Activated T-cell treated with anti-CD3 and anti-CD28 coated beads, Interleukin-2, amount 50 U/mL, for 24 hours (primary cell): ENCODE data around the gene WSB2.

Experiments
- DNase-seq: peaks from one replicate; pipeline ENCODE4 v3.0.0-alpha.2; 2020
- H3K27ac Mint-ChIP-seq: 2 replicates; pipeline ENCODE4 v1.8.0; 2020; ENCODE audit warnings: mild to moderate bottlenecking, mixed read lengths
- H3K27me3 Mint-ChIP-seq: 2 replicates; pipeline ENCODE4 v1.8.0; 2020; ENCODE audit warnings: mixed read lengths
- H3K36me3 Mint-ChIP-seq: 2 replicates; pipeline ENCODE4 v1.8.0; 2020; ENCODE audit warnings: low read depth, mixed read lengths
- H3K4me1 Mint-ChIP-seq: 2 replicates; pipeline ENCODE4 v1.8.0; 2020; ENCODE audit warnings: low read depth, mixed read lengths
- H3K4me3 Mint-ChIP-seq: 2 replicates; pipeline ENCODE4 v1.8.0; 2020; ENCODE audit warnings: mild to moderate bottlenecking, moderate library complexity, mixed read lengths
- H3K9me3 Mint-ChIP-seq: 2 replicates; pipeline ENCODE4 v1.8.0; 2020; ENCODE audit warnings: mixed read lengths

Gene WSB2

GRCh38 chr12:118055144-118055557 lies 5.8 kb downstream of the WSB2 start:
- no peak overlapping the region for H3K4me3 Mint-ChIP-seq
- H3K27me3 Mint-ChIP-seq, result no peaks in the 10 kb centered on the region
- H3K36me3 Mint-ChIP-seq, result peaks cover 49% of the 10 kb centered on the region
- DNase-seq, result peak; percentile 78
- H3K9me3 Mint-ChIP-seq, result no peaks in the 10 kb centered on the region
- peak overlapping the region; percentile 74 for H3K27ac Mint-ChIP-seq
- peaks cover 63% of the 10 kb centered on the region for H3K4me1 Mint-ChIP-seq

DNA sequence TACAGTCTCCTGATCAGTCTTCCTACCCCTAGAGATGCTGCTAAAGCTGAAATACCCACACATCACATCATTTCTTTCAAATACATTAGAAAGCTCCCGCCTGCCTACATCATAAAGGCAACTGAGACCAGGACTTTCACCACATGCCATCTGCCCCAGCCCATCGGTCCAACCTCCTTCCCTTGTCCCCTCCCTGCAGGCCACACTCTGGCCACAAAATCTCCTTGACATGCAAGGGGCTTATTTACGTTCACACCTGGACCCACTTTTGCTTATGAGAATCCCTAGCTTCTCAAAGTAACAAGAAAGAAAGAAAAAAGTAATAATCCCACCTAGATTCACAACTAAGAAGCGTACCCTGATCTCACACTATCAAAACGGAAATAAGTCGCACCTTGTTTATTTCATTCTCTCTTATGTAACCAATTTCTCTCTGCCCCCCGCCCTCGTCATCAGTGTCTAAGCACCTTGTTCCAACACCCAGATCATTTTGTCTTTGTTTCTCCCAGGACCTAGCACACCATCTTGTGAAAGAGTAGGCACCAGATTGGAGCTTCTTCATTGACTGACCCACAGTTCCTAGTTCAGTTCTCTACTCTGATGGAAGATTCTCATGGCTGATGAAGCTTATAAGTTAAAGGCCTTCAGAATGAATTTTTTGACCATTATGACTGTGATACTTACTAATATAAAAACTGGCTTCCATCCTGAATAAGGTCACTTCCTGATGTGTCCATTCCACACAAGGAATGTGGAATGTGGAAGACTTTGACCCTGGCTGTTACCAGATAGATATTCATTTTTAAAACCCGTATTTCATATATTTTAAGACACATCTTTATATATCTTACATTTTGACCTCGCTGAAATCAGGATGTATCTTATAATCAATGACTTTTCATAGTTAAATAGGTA lies 7.7 kb downstream of the WSB2 start:
- H3K9me3 Mint-ChIP-seq, result no peaks in the 10 kb centered on the region
- DNase-seq, result no peak
- H3K36me3 Mint-ChIP-seq, result peaks cover 55% of the 10 kb centered on the region
- peaks cover 54% of the 10 kb centered on the region for H3K4me1 Mint-ChIP-seq
- no peak overlapping the region for H3K4me3 Mint-ChIP-seq
- H3K27ac Mint-ChIP-seq, result peak overlapping the region; percentile 84
- H3K27me3 Mint-ChIP-seq, result no peaks in the 10 kb centered on the region

- no peaks in the 10 kb centered on the region for H3K27me3 Mint-ChIP-seq
- DNase-seq, result no peak
- peak overlapping the region; percentile 84 for H3K27ac Mint-ChIP-seq
- no peaks in the 10 kb centered on the region for H3K9me3 Mint-ChIP-seq
- peaks cover 58% of the 10 kb centered on the region for H3K36me3 Mint-ChIP-seq
- peaks cover 52% of the 10 kb centered on the region for H3K4me1 Mint-ChIP-seq
- peak overlapping the region; percentile 39 for H3K4me3 Mint-ChIP-seq
Measured at GRCh38 chr12:118052324-118053070, 8.5 kb downstream of the WSB2 start.

DNA sequence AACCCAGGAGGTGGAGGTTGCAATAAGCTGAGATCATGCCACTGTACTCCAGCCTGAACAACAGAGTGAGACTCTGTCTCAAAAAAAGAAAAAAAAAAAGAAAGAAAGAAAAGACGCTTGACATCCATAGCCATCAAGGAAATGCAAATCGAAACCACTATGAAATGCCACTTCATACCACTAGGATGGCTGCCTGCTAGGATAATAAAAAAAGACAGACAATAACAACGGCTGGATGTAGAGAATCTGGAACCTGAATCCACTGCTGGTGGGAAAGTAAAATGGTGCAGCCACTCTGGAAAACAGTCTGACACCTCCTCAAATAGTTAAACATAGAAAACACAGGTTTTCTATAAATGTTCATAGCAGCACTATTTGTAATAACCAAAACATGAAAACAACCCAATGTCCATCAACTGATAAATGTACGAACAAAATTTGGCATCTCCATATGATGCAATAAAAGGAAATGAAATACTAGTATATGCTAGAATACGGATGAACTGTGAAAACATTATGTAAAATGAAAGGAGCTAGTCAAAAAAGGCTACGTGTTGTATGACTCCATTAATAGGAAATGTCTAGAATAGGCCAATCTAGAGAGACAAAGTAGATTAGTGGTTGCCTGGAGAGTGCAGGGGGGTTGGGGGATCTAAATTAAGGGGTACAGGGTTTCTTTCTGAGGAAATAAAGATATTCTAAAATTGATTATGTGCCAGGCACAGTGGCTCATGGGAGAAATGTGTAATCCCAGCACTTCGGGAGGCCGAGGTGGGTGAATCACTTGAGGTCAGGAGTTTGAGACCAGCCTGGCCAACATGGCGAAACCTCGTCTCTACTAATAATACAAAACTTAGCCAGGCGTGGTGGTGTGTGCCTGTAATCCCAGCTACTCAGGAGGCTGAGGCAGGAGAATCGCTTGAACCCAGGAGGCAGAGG lies 9.7 kb downstream of the WSB2 start:
- no peaks in the 10 kb centered on the region for H3K9me3 Mint-ChIP-seq
- no peak overlapping the region for H3K4me3 Mint-ChIP-seq
- H3K4me1 Mint-ChIP-seq, result peaks cover 56% of the 10 kb centered on the region
- H3K36me3 Mint-ChIP-seq, result peaks cover 66% of the 10 kb centered on the region
- no peaks in the 10 kb centered on the region for H3K27me3 Mint-ChIP-seq
- DNase-seq, result no peak
- H3K27ac Mint-ChIP-seq, result peak overlapping the region; percentile 84

DNA sequence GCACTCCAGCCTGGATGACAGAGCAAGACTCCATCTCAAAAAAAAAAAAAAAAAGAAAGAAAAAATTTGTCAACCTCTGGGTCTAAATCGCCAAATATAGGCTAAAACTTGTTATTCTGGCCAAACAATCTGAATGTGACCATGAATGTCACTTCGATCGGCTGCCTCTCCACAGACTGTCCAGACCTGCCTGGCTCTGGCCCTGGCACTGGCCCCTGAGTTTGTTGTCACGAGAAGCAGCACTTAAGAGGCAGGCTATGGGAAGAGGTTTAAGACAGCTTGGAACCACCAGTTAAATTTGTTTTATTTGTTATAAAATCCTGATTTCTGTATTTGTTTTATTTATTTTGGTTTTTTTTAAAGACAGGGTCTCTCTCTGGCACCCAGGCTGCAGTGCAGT lies 14.5 kb downstream of the WSB2 start:
- Mint-ChIP-seq H3K36me3 (peaks cover 91% of the 10 kb centered on the region), H3K4me3 (no peak overlapping the region), H3K4me1 (peaks cover 66% of the 10 kb centered on the region), H3K27me3 (no peaks in the 10 kb centered on the region), H3K9me3 (no peaks in the 10 kb centered on the region), H3K27ac (peak overlapping the region; percentile 97)
- DNase-seq, result no peak

DNA sequence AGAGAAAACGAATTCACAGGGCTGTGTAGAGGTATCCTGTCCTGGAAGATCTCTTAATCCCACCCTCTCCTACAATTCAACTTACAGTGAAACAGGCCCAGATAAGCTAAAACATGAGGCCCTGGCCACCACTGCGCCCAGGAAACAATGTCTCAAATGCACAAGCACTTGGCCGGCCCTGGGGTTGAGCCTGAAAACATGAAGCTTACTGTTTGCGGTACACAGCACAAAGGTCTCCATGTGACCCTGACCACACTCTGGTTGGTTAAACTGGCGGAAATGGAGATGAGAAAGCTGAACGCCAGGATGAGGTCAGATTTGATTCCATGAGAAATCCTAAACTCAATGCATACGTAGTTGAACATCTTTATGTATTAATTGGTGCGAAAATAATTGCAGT lies 16.4 kb downstream of the WSB2 start:
- Mint-ChIP-seq H3K9me3 (no peaks in the 10 kb centered on the region), H3K36me3 (peaks cover 88% of the 10 kb centered on the region), H3K4me1 (peaks cover 66% of the 10 kb centered on the region), H3K4me3 (peak overlapping the region; percentile 28), H3K27ac (peak overlapping the region; percentile 97), H3K27me3 (no peaks in the 10 kb centered on the region)
- DNase-seq, result no peak

- H3K27ac Mint-ChIP-seq, result peak overlapping the region; percentile 97
- no peaks in the 10 kb centered on the region for H3K27me3 Mint-ChIP-seq
- DNase-seq, result no peak
- peaks cover 87% of the 10 kb centered on the region for H3K36me3 Mint-ChIP-seq
- no peaks in the 10 kb centered on the region for H3K9me3 Mint-ChIP-seq
- peaks cover 67% of the 10 kb centered on the region for H3K4me1 Mint-ChIP-seq
- peak overlapping the region; percentile 28 for H3K4me3 Mint-ChIP-seq
Measured at GRCh38 chr12:118044075-118044474, 16.9 kb downstream of the WSB2 start.

- Mint-ChIP-seq H3K4me1 (peaks cover 73% of the 10 kb centered on the region), H3K9me3 (no peaks in the 10 kb centered on the region), H3K36me3 (peaks cover 92% of the 10 kb centered on the region), H3K4me3 (no peak overlapping the region), H3K27ac (peak overlapping the region; percentile 97), H3K27me3 (no peaks in the 10 kb centered on the region)
- DNase-seq, result no peak
Measured at GRCh38 chr12:118042091-118042490, 18.9 kb downstream of the WSB2 start.

DNA sequence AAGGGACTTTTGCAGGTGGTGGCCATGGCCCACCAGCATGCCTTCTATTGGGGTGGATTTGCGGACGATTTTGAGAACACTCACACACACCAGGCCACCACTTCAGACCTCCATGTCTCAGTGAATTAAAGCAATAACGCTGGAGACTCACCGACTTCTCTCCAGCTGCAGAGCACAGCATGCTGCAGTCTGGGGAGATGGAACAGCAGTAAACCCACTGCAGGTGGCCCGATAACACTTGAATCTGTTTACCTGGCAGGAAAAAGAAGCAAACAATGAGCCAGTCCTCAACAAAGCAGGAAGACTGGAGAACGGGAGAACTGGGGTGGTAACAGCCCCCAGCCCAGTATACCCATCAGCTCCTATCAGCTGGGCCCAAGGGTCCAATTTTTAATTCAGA lies 22.8 kb downstream of the WSB2 start:
- no peak for DNase-seq
- Mint-ChIP-seq H3K9me3 (no peaks in the 10 kb centered on the region), H3K36me3 (peaks cover 95% of the 10 kb centered on the region), H3K27ac (peak overlapping the region; percentile 86), H3K4me3 (no peak overlapping the region), H3K27me3 (no peaks in the 10 kb centered on the region), H3K4me1 (peaks cover 76% of the 10 kb centered on the region)

GRCh38 chr12:118036672-118037411 lies 24.1 kb downstream of the WSB2 start:
- peak overlapping the region; percentile 98 for H3K27ac Mint-ChIP-seq
- no peaks in the 10 kb centered on the region for H3K27me3 Mint-ChIP-seq
- no peak for DNase-seq
- H3K36me3 Mint-ChIP-seq, result peaks cover 95% of the 10 kb centered on the region
- H3K4me3 Mint-ChIP-seq, result no peak overlapping the region
- no peaks in the 10 kb centered on the region for H3K9me3 Mint-ChIP-seq
- H3K4me1 Mint-ChIP-seq, result peaks cover 73% of the 10 kb centered on the region

DNA sequence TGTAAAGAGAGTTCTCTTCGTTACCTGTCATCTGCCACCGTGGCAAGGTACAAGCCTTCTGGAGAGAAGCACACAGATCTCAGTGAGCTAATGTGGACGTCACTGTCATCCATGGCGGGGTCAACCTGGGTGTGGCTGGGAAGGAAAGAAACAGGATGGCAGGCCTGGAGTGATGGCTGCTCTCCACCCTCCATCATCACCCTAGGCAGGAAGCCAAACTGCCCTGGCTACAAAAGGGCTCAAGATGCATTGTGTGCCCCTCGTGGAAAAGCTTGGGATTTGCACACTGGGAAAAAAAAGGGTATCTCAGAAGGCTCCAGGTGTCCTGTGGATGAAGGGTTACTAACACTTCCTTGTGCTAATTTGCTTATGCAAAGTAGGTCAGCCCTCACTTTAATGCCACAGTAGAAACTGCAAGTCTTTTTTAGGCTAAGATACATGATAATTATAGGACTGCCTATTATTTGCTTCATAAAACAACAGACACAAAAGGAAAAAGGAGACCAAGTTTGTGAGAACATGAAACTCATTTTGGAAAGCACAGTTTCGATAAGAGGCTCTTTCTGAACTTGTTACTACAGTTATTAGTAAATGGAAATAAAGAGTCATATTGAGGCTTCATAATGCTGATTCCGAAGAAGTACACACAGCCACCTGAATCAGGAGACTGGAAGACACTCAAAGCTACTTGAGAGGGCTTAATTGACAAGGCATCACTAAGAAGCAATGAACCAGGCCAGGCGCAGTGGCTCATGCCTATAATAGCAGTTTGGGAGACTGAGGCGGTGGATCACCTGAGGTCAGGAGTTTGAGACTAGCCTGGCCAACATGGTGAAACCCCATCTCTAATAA lies 25.6 kb downstream of the WSB2 start:
- Mint-ChIP-seq H3K4me3 (peak overlapping the region; percentile 27), H3K36me3 (peaks cover 94% of the 10 kb centered on the region), H3K4me1 (peaks cover 72% of the 10 kb centered on the region), H3K27ac (peak overlapping the region; percentile 98), H3K27me3 (no peaks in the 10 kb centered on the region), H3K9me3 (no peaks in the 10 kb centered on the region)
- DNase-seq, result peak; percentile 65

DNA sequence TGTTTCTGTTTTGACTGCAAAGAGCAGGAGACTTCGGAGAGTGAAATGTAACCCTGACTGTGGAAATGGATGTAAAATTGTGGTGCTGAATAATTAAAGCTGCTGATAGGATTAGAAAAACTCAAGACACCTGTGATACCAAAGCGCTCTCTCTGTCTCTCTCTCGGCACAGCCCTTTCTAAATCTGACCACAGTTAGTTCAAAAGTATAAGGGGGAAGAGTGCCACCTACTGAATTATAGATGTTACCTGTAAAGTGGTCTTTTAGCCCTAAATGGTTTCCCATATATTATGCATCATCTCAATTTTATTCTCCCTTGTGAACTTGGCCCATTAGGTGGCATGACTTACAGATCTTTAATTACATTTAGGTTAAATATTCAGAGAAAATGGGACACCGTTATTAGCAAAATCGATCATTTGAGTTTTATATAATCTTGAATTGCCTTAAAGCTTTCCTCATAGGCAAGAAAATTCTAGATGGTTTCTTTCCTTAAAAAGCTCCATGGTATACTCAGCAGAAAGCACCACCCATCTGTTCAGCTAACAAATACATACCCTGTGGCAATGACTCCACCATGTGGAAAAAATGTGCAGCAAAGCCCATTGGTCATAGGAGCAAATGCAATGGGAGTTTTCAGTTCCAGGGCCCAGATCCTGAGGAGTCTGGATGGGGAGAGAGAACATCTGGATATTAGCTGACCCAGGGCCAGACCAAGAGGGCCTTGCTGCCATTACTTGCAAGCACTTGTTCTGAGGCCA lies 26.4 kb downstream of the WSB2 start:
- Mint-ChIP-seq H3K27ac (peak overlapping the region; percentile 98), H3K36me3 (peaks cover 97% of the 10 kb centered on the region), H3K4me3 (peak overlapping the region; percentile 31), H3K27me3 (no peaks in the 10 kb centered on the region), H3K9me3 (no peaks in the 10 kb centered on the region), H3K4me1 (peaks cover 73% of the 10 kb centered on the region)
- DNase-seq, result no peak
